GM18519 (cell line): ENCODE measurements around the gene ETS2.

Experiments
- ATAC-seq: cut with Tn5 transposase; IDR thresholded peaks from one replicate; pipeline ENCODE4 v1.9.1; 2021; ENCODE audit warnings: mild to moderate bottlenecking, moderate library complexity; ENCODE audit not compliant: unreplicated experiment, low FRiP score

The ETS2 gene

GRCh38 chr21:38777015-38777414 is 28.7 kb upstream of the ETS2 start:
- no peak for ATAC-seq

DNA sequence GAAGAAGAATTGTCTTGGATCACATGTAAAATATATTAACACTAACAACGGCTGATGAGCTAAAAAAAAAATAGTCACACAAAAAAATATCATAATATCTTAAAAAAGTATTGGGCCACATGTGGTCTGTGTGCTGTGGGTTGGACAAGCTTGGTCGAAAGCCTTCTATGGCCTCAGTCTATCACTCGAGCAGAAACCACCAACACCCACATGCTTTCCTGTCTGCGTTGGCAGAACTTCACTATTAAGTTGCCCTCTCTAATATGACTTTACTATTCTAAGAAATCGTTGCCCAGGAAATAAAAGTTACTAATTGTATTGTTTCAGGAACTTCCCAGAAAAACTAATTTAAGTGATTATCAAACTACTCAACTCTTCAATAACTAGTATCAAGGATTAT is 28.2 kb upstream of the ETS2 start:
- ATAC-seq, result no peak

- peak; percentile 59 for ATAC-seq
Observed at GRCh38 chr21:38780879-38781278, 24.9 kb upstream of the ETS2 start.

DNA sequence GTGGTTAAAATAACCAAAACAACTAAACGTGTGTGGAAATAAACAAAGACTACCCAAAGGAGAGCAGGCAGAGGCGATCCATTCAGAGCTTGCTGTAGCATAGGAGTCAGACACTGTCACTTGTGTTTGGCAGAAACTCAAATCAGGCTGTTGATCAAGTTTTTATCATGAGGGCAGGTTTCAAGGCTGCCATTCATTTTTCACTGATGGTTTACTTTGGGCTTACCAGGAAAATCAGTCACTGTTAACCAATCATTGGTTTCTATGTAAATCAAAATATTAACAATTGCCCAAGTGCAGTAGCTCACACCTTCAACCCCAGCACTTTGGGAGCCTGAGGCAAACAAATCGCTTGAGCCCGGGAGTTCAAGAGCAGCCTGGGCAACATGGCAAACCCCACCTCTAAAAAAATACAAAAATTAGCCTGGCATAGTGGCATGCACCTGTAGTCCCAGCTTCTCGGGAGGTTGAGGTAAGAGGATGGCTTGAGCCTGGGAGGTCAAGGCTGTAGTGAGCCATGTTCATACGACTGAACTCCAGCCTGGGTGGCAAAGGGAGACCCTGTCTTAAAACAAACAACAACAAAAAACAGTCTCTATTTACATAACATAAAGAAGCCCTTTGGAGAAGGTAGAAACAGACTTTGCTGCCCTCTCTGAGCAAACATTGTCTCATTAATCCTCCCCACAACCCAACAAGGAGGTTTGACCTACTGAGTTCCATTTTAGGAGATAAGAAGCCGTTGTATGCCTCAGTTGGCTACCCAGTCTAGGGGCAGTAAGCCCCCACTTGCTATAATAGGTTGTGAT is 21.1 kb upstream of the ETS2 start:
- no peak for ATAC-seq

DNA sequence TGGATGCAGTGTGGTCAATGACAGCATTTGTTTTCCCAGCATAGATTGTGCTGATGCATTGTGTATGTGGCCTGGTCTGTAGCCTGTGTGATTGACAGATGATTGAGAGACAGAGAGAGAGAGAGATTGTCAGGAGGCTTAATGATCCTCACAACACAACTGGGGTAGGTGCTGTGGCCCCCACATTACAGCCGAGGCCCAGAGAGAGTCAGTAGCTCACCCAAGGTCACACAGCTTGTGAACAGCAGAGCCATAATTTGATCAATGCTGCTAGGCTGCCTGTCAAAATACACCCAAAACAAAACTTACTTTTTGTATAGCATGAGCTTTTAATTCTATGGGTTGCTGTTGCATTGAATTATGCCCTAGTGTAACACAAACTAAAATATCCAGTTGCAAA is 20.2 kb upstream of the ETS2 start:
- no peak for ATAC-seq

DNA sequence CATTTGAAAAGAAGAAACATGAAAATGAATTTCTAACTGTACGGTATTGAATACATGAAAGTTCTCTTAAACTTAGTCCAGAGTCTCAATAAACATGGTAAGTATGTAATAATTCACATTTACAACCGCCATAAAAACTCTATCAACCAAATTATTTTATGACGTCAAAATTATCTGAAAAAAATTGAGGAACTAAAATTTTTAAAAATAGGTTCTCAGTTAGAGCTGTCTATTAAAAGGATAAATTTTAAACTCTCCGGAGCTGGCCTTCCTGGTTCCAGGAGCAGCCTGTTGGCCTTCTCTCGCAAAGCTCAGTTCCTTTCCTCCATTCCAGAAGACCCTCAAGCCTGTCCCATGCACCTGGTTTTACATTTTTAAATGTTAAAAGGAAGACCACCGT is 18.7 kb upstream of the ETS2 start:
- ATAC-seq, result no peak

DNA sequence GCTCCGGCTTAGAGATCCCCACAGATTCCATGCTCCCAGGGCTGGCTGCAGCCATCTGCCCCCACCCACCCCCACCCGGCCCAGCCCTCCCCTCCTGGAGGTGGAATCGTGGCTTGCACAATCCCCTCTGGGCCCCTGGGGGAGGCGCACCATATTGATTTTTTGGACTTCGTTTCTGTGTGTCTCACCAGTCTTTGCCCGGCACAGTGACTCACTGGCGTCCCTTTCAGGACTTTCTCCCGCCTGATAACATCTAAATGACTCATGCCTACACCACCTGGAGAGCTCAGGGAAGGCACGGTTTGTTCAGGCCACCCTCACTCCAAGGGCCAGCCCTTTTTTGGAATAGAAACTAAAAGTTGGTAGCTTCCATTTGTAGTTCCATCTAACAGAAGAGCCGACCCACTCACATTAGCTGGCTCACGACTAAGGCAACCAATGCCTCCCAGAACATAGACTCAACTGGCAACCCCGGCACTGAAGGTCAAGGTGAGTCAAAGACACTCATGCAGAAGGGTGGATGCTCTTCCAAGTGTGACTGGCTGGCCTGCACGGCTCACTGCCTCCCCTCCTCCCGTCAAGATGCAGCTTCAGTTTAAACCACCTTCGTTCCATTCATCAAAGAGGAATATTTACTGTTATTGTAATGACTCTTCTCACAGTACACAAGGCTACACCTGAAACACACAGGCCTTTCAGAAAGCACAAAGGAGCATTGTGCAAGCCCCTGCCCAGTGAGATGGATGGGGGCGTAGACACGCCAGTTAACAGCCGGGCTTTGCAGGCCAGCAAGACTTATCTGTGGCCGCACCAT is 18.1 kb upstream of the ETS2 start:
- no peak for ATAC-seq

GRCh38 chr21:38788275-38788905 is 17.3 kb upstream of the ETS2 start:
- no peak for ATAC-seq

DNA sequence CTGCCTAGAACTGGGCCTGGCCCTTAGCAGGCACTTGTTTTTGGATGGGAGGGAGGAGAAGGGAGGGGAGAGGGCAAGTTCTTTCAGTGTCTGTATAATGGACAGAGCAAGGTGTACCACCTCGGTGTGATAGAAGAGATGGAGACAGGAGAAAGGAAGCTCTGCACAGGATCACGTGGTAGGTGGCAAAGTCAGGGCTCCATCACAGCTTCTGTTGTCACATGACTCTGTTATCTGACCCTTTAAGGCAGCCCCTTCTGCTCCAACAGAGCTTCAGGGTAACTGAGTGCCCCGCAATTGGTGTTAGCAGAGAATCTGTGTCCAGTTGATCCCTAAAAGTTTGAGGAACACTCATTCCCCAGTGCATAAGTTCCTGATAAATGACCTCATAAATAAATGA is 16.5 kb upstream of the ETS2 start:
- no peak for ATAC-seq

- no peak for ATAC-seq
Observed at GRCh38 chr21:38790059-38790458, 15.7 kb upstream of the ETS2 start.

DNA sequence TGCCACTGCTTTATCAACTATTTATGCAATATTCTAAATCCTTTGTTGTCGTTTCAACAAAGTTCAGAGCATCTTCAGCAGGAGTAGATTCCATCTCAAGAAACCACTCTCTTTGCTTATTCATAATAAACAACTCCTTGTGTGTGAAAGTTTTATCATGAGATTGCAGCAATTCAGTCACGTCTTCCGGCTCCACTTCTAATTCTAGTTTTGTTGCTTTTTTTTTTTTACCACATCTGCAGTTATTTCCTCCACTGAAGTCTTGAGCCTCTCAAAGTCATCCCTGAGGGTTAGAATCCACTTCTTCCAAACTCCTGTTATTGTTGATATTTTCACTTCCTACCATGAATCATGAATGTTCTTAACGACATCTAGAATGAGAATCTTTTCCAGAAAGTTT is 14.8 kb upstream of the ETS2 start:
- no peak for ATAC-seq

- ATAC-seq, result no peak
Observed at GRCh38 chr21:38792676-38793459, 12.9 kb upstream of the ETS2 start.

- no peak for ATAC-seq
Observed at GRCh38 chr21:38793926-38794713, 11.6 kb upstream of the ETS2 start.

DNA sequence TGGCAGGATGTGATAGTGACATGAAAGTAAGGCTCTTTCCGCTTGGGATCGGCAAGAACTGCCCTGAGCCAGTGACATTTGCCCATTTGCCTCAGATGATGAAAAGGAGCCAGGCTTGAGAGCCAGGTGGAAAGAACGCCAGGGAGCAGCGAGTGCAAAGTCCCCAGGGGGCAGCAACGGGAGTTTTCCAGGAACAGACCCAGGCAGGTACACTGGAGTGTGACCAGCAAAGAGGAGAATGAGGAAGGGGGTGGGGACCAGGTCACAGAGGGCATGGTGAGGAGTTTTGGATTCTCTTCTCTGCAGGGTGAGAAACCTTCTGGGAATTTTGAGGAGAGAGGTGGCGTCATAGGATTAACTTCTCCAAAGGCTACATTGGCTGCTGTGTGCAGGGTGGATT is 10.8 kb upstream of the ETS2 start:
- no peak for ATAC-seq

- no peak for ATAC-seq
Observed at GRCh38 chr21:38795475-38795874, 10.3 kb upstream of the ETS2 start.

- no peak for ATAC-seq
Observed at GRCh38 chr21:38796424-38796823, 9.3 kb upstream of the ETS2 start.

- ATAC-seq, result no peak
Observed at GRCh38 chr21:38797470-38797869, 8.3 kb upstream of the ETS2 start.

- ATAC-seq, result no peak
Observed at GRCh38 chr21:38798081-38798480, 7.6 kb upstream of the ETS2 start.

GRCh38 chr21:38798481-38798882 is 7.2 kb upstream of the ETS2 start:
- ATAC-seq, result no peak
